ENCODE measurements around the gene TADA2B. TPM values are rescaled to one million over a fixed set of nuclear protein-coding genes. Genes with fewer than 3 reads are reported as not detected.

Gene TADA2B
- total RNA-seq, 6 donors from 2014 or later = 20.8 to 29.0 (median 26.2) TPM

- no peak for DNase-seq
- H3K27ac ChIP-seq = peak overlapping the region in 1 of 4 donors; percentile 80
- no peaks in the 10 kb centered on the region for H3K9me3 ChIP-seq
- ATAC-seq (ENCODE audit: low FRiP score in 2 of 2) = no peak
- no peak for TF ChIP-seq CTCF (IDR thresholded peaks at IDR 0.05)
- TF ChIP-seq EP300 (IDR thresholded peaks at IDR 0.05) = no peak
- no peak for TF ChIP-seq POLR2AphosphoS5 (IDR thresholded peaks at IDR 0.05)
- no peak for TF ChIP-seq POLR2A (IDR thresholded peaks at IDR 0.05)
- peaks cover 19 to 51% (median 22%) of the 10 kb centered on the region in 4 donors for H3K4me1 ChIP-seq
- no peaks in the 10 kb centered on the region for H3K27me3 ChIP-seq
- no peak overlapping the region for H3K4me3 ChIP-seq
- H3K36me3 ChIP-seq = peaks cover 3 to 42% (median 25%) of the 10 kb centered on the region in 4 donors
- 96% methylated on average over 11 of the region's 14 CpGs; no CpG with 5 or more reads in 1 of the 2 donors for WGBS, 2 donors
Observed at GRCh38 chr4:7051905-7052304, 8.7 kb downstream of the TADA2B start.

GRCh38 chr4:7052313-7052712, 9.1 kb downstream of the TADA2B start:
- no peak overlapping the region for H3K4me3 ChIP-seq
- H3K27me3 ChIP-seq = no peaks in the 10 kb centered on the region
- ATAC-seq (ENCODE audit: low FRiP score in 2 of 2) = no peak
- no peak for TF ChIP-seq POLR2A (IDR thresholded peaks at IDR 0.05)
- TF ChIP-seq POLR2AphosphoS5 (IDR thresholded peaks at IDR 0.05) = no peak
- no peak for TF ChIP-seq CTCF (IDR thresholded peaks at IDR 0.05)
- TF ChIP-seq EP300 (IDR thresholded peaks at IDR 0.05) = no peak
- WGBS, 2 donors = 73 to 87% methylated on average over 4 to 14 of the region's 14 CpGs
- H3K36me3 ChIP-seq = peaks cover 3 to 42% (median 25%) of the 10 kb centered on the region in 4 donors
- no peaks in the 10 kb centered on the region for H3K9me3 ChIP-seq
- peaks cover 17 to 47% (median 22%) of the 10 kb centered on the region in 4 donors for H3K4me1 ChIP-seq
- DNase-seq = no peak
- peak overlapping the region in 3 of 4 donors; percentile 35 to 80 (median 59) for H3K27ac ChIP-seq

GRCh38 chr4:7052923-7053715, 9.9 kb downstream of the TADA2B start:
- DNase-seq (peak in 1 of 2 donors; percentile 94), ATAC-seq (ENCODE audit: low FRiP score in 2 of 2) (peak; percentile 66 to 90)
- WGBS, 2 donors = 50 to 59% methylated on average over 10 to 19 of the region's 20 CpGs
- Histone ChIP-seq H3K4me1 (peaks cover 17 to 47% (median 22%) of the 10 kb centered on the region in 4 donors), H3K36me3 (peaks cover 3 to 45% (median 25%) of the 10 kb centered on the region in 4 donors), H3K27ac (peak overlapping the region; percentile 41 to 80 (median 64)), H3K27me3 (no peaks in the 10 kb centered on the region), H3K4me3 (no peak overlapping the region), H3K9me3 (no peaks in the 10 kb centered on the region)
- peak in 1 of 4 donors; percentile 12 for TF ChIP-seq POLR2A (IDR thresholded peaks at IDR 0.05)
- TF ChIP-seq POLR2AphosphoS5 (IDR thresholded peaks at IDR 0.05) = no peak
- TF ChIP-seq EP300 (IDR thresholded peaks at IDR 0.05) = no peak
- peak in 1 of 6 experiments; percentile 6 for TF ChIP-seq CTCF (IDR thresholded peaks at IDR 0.05)

GRCh38 chr4:7054106-7054880, 11.1 kb downstream of the TADA2B start:
- peaks cover 17 to 47% (median 22%) of the 10 kb centered on the region in 4 donors for H3K4me1 ChIP-seq
- peak overlapping the region in 1 of 4 donors; percentile 62 for H3K27ac ChIP-seq
- H3K9me3 ChIP-seq = no peaks in the 10 kb centered on the region
- TF ChIP-seq CTCF (IDR thresholded peaks at IDR 0.05) = no peak
- no peak for TF ChIP-seq EP300 (IDR thresholded peaks at IDR 0.05)
- TF ChIP-seq POLR2AphosphoS5 (IDR thresholded peaks at IDR 0.05) = no peak
- no peak for TF ChIP-seq POLR2A (IDR thresholded peaks at IDR 0.05)
- H3K36me3 ChIP-seq = peaks cover 3 to 51% (median 26%) of the 10 kb centered on the region in 4 donors
- H3K4me3 ChIP-seq = no peak overlapping the region
- DNase-seq (no peak), ATAC-seq (ENCODE audit: low FRiP score in 2 of 2) (no peak)
- H3K27me3 ChIP-seq = no peaks in the 10 kb centered on the region
- WGBS, 2 donors = 96% methylated on average over 40 to 52 of the region's 52 CpGs

Data from upper lobe of left lung (tissue), 6 donors.